Measurements from ENCODE around the gene LDHB.

GRCh38 chr12:21666722-21667121 is 9.1 kb upstream of the LDHB start:
- TF ChIP-seq CTCF (IDR thresholded peaks at IDR 0.05): no peak
- TF ChIP-seq POLR2A (IDR thresholded peaks at IDR 0.05): no peak
